IMR-90 (cell line): ENCODE data around the gene ATXN1. TPM values are rescaled to one million over a fixed set of nuclear protein-coding genes. Genes with fewer than 3 reads are reported as not detected.

ENCODE experiments used
- ATAC-seq: fragments of 200-7000 bp; cut with Tn5 transposase; 2 replicates; pipeline ENCODE4 v1.9.1; 2020; ENCODE audit warnings: low read depth, mild to moderate bottlenecking, moderate library complexity
- BruUV-seq: library from RNA; stranded (reverse); fragments of 400-500 nt; replicated peaks from 2 replicates; lab custom pipeline; 2021; lab: Mats Ljungman, UMichigan
- CTCF ChIA-PET: fragments of 300-600 bp; formaldehyde crosslinking; extraction: SDS; loops from one replicate; lab custom pipeline; 2021; ENCODE audit warnings: antibody characterized with exemption; lab: Yijun Ruan, JAX
- POLR2A ChIA-PET: fragments of 300-600 bp; sonication (Branson Sonifier 250); formaldehyde crosslinking; loops from one replicate; lab custom pipeline; 2022; ENCODE audit warnings: antibody characterized with exemption; ENCODE audit not compliant: unreplicated experiment; lab: Charles Lee
- DNase-seq: peaks from one replicate; pipeline ENCODE4 v3.0.0; 2013
- H2AFZ ChIP-seq: replicated peaks from 2 replicates; pipeline ENCODE3; 2013; ENCODE audit warnings: low read length, mild to moderate bottlenecking; ENCODE audit not compliant: poor library complexity
- H2AK5ac ChIP-seq: 2 replicates; pipeline ENCODE4 v1.6.1; 2013; ENCODE audit warnings: low read depth, low read length, inconsistent platforms
- H2AK9ac ChIP-seq: replicated peaks from 2 replicates; pipeline ENCODE3; 2013; ENCODE audit warnings: mild to moderate bottlenecking, low read depth, low read length, moderate library complexity; ENCODE audit not compliant: poor library complexity
- H2BK120ac ChIP-seq: 2 replicates; pipeline ENCODE4 v1.6.1; 2013; ENCODE audit warnings: low read depth, low read length, inconsistent platforms
- H2BK15ac ChIP-seq: 3 replicates; pipeline ENCODE4 v1.6.1; 2013; ENCODE audit warnings: low read depth, low read length, inconsistent platforms
- H2BK20ac ChIP-seq: 2 replicates; pipeline ENCODE4 v1.6.1; 2013; ENCODE audit warnings: low read depth, mild to moderate bottlenecking, inconsistent platforms, low read length, moderate library complexity
- H2BK5ac ChIP-seq: 2 replicates; pipeline ENCODE4 v1.6.1; 2013; ENCODE audit warnings: mild to moderate bottlenecking, low read depth, low read length, inconsistent platforms; ENCODE audit not compliant: poor library complexity, severe bottlenecking
- H3K14ac ChIP-seq: replicated peaks from 2 replicates; pipeline ENCODE4 v1.6.1; 2013; ENCODE audit warnings: low read depth, low read length, inconsistent platforms
- H3K18ac ChIP-seq: 2 replicates; pipeline ENCODE4 v1.6.1; 2013; ENCODE audit warnings: low read depth, low read length, control low read depth
- H3K23ac ChIP-seq: 2 replicates; pipeline ENCODE4 v1.6.1; 2013; ENCODE audit warnings: low read depth, low read length, inconsistent platforms
- H3K27ac ChIP-seq: 2 replicates; pipeline ENCODE4 v1.5.1; 2013; ENCODE audit warnings: mild to moderate bottlenecking, control low read depth, low read length; ENCODE audit not compliant: insufficient read depth
- H3K27me3 ChIP-seq: 2 replicates; pipeline ENCODE4 v1.6.1; 2013; ENCODE audit warnings: low read length; ENCODE audit not compliant: control insufficient read depth, insufficient read depth
- H3K36me3 ChIP-seq: 2 replicates; pipeline ENCODE4 v1.6.1; 2013; ENCODE audit warnings: low read length, mixed read lengths; ENCODE audit not compliant: control insufficient read depth, insufficient read depth
- H3K4ac ChIP-seq: 2 replicates; pipeline ENCODE4 v1.6.1; 2013; ENCODE audit warnings: low read depth, low read length, inconsistent platforms
- H3K4me1 ChIP-seq: 2 replicates; pipeline ENCODE4 v1.6.1; 2013; ENCODE audit warnings: low read length, mixed read lengths; ENCODE audit not compliant: control insufficient read depth, insufficient read depth
- H3K4me2 ChIP-seq: 2 replicates; pipeline ENCODE4 v1.6.1; 2013; ENCODE audit warnings: low read depth, mild to moderate bottlenecking, control low read depth, low read length, moderate library complexity
- H3K4me3 ChIP-seq: 2 replicates; pipeline ENCODE4 v1.5.1; 2013; ENCODE audit warnings: low read depth, mild to moderate bottlenecking, control low read depth, low read length, moderate library complexity; ENCODE audit not compliant: insufficient read depth
- H3K56ac ChIP-seq: 2 replicates; pipeline ENCODE4 v1.6.1; 2013; ENCODE audit warnings: low read length, inconsistent platforms; ENCODE audit not compliant: insufficient read depth; ENCODE audit errors: extremely low read depth
- H3K79me1 ChIP-seq, 2 experiments: 2 replicates each; pipeline ENCODE4 v1.6.1; 2013; ENCODE audit warnings: low read length in 2 of 2, inconsistent platforms in 1 of 2, low read depth in 1 of 2
- H3K9ac ChIP-seq: 2 replicates; pipeline ENCODE4 v1.6.1; 2013; ENCODE audit warnings: low read depth, low read length, control low read depth
- H3K9me1 ChIP-seq: 2 replicates; pipeline ENCODE4 v1.6.1; 2013; ENCODE audit warnings: low read length, inconsistent platforms; ENCODE audit not compliant: insufficient read depth
- H3K9me3 ChIP-seq: 2 replicates; pipeline ENCODE4 v1.6.1; 2013; ENCODE audit warnings: low read length; ENCODE audit not compliant: control insufficient read depth, insufficient read depth
- H4K20me1 ChIP-seq: 2 replicates; pipeline ENCODE4 v1.6.1; 2013; ENCODE audit warnings: low read length, inconsistent platforms; ENCODE audit not compliant: insufficient read depth
- H4K5ac ChIP-seq: 2 replicates; pipeline ENCODE4 v1.6.1; 2013; ENCODE audit warnings: mild to moderate bottlenecking, low read depth, low read length, control low read depth
- H4K8ac ChIP-seq, 2 experiments: 2 replicates each; pipeline ENCODE4 v1.6.1; 2013; ENCODE audit warnings: low read depth in 2 of 2, low read length in 2 of 2, control low read depth in 1 of 2, inconsistent platforms in 1 of 2
- H4K91ac ChIP-seq: 2 replicates; pipeline ENCODE4 v1.6.1; 2013; ENCODE audit warnings: low read depth, low read length, inconsistent platforms; ENCODE audit not compliant: insufficient read depth
- BHLHE40 ChIP-seq: fragments of 150-350 bp; IDR thresholded peaks from 2 replicates; pipeline ENCODE4 v1.6.1; 2016; ENCODE audit warnings: mild to moderate bottlenecking, low read depth, low read length
- CEBPB ChIP-seq: IDR thresholded peaks from 2 replicates; pipeline ENCODE4 v1.6.1; 2012; ENCODE audit warnings: low read depth, low read length, improper control_type of control experiment
- CHD1 ChIP-seq: IDR thresholded peaks from 2 replicates; pipeline ENCODE4 v1.6.1; 2012; ENCODE audit warnings: low read depth, low read length, improper control_type of control experiment
- FOS ChIP-seq: fragments of 150-350 bp; IDR thresholded peaks from 2 replicates; pipeline ENCODE4 v1.6.1; 2016; ENCODE audit warnings: low read depth, low read length
- MAFK ChIP-seq: IDR thresholded peaks from 2 replicates; pipeline ENCODE4 v1.6.1; 2012; ENCODE audit warnings: low read depth, low read length, improper control_type of control experiment
- MAZ ChIP-seq: IDR thresholded peaks from 2 replicates; pipeline ENCODE4 v1.6.1; 2012; ENCODE audit warnings: low read depth, mild to moderate bottlenecking, low read length, improper control_type of control experiment, moderate library complexity, borderline replicate concordance
- MXI1 ChIP-seq: IDR thresholded peaks from 2 replicates; pipeline ENCODE4 v1.6.1; 2012; ENCODE audit warnings: low read depth, mild to moderate bottlenecking, low read length, moderate library complexity, borderline replicate concordance
- NFE2L2 ChIP-seq: fragments of 150-350 bp; IDR thresholded peaks from 2 replicates; pipeline ENCODE4 v1.6.1; 2016; ENCODE audit warnings: low read depth, mild to moderate bottlenecking, low read length
- POLR2A ChIP-seq: IDR thresholded peaks from 2 replicates; pipeline ENCODE4 v1.6.1; 2012; ENCODE audit warnings: mild to moderate bottlenecking, low read depth, low read length
- RAD21 ChIP-seq: IDR thresholded peaks from 2 replicates; pipeline ENCODE4 v1.6.1; 2012; ENCODE audit warnings: low read length, improper control_type of control experiment
- RCOR1 ChIP-seq: IDR thresholded peaks from 2 replicates; pipeline ENCODE4 v1.6.1; 2012; ENCODE audit warnings: mild to moderate bottlenecking, low read length, improper control_type of control experiment; ENCODE audit not compliant: insufficient replicate concordance
- RFX5 ChIP-seq: IDR thresholded peaks from 2 replicates; pipeline ENCODE4 v1.8.0; 2012; ENCODE audit warnings: low read depth, mild to moderate bottlenecking, low read length, moderate library complexity
- SMC3 ChIP-seq: fragments of 150-350 bp; IDR thresholded peaks from 2 replicates; pipeline ENCODE4 v1.6.1; 2016; ENCODE audit warnings: low read depth, mild to moderate bottlenecking, antibody characterized with exemption, low read length, moderate library complexity
- WGBS, 2 experiments: methylation state at CpG; one replicate each; pipeline versions ENCODE4 v1.1.5 to v1.1.7; 2013; ENCODE audit warnings: missing lambda C conversion rate in 2 of 2; ENCODE audit not compliant: insufficient read length in 1 of 2; ENCODE audit errors: extremely low coverage in 2 of 2; 5-methylcytosine and 5-hydroxymethylcytosine counted together
- dilution Hi-C: fragments of 300-500 bp; cut with HindIII; formaldehyde crosslinking; loops from one replicate; pipeline ENCODE4 v1.14.3; 2018; ENCODE audit warnings: low sequenced_read_pairs; ENCODE audit not compliant: unreplicated experiment
- in situ Hi-C: fragments of 300-500 bp; cut with MboI; formaldehyde crosslinking; loops from 3 replicates; pipeline ENCODE4 v1.14.3; 2019; ENCODE audit warnings: low sequenced_read_pairs, inconsistent platforms, mixed read lengths
- intact Hi-C: fragments of 100-400 bp; cut with micrococcal nuclease; formaldehyde crosslinking; loops from 2 replicates; pipeline ENCODE4 v1.10.0; 2022
- polyA plus RNA-seq, 3 experiments: library from polyadenylated mRNA; depleted of rRNA; stranded (reverse); fragments of >200 nt; gene quantifications; 2 replicates each; pipeline ENCODE4 v1.2.3, GENCODE V29; 2012; ENCODE audit warnings: low replicate concordance in 1 of 3
- total RNA-seq: library from RNA; depleted of rRNA; stranded (reverse); fragments of >200 nt; gene quantifications from 2 replicates; pipeline ENCODE4 v1.2.3, GENCODE V29; 2012
- TF ChIP-seq, protein P1 (sequence below): fragments of 150-350 bp; IDR thresholded peaks from 2 replicates; pipeline ENCODE4 v1.6.1; 2016; ENCODE audit warnings: low read depth, mild to moderate bottlenecking, low read length, moderate library complexity, borderline replicate concordance
- TF ChIP-seq, protein P2 (sequence below): fragments of 150-350 bp; IDR thresholded peaks from 2 replicates; pipeline ENCODE4 v1.6.1; 2017; ENCODE audit warnings: mild to moderate bottlenecking, antibody characterized with exemption, low read length, low read depth

Gene ATXN1
- total and polyA plus RNA-seq, 2 of the 4 experiments (the other 2 are of a cell fraction) = 7.3 to 11.1 TPM

DNA sequence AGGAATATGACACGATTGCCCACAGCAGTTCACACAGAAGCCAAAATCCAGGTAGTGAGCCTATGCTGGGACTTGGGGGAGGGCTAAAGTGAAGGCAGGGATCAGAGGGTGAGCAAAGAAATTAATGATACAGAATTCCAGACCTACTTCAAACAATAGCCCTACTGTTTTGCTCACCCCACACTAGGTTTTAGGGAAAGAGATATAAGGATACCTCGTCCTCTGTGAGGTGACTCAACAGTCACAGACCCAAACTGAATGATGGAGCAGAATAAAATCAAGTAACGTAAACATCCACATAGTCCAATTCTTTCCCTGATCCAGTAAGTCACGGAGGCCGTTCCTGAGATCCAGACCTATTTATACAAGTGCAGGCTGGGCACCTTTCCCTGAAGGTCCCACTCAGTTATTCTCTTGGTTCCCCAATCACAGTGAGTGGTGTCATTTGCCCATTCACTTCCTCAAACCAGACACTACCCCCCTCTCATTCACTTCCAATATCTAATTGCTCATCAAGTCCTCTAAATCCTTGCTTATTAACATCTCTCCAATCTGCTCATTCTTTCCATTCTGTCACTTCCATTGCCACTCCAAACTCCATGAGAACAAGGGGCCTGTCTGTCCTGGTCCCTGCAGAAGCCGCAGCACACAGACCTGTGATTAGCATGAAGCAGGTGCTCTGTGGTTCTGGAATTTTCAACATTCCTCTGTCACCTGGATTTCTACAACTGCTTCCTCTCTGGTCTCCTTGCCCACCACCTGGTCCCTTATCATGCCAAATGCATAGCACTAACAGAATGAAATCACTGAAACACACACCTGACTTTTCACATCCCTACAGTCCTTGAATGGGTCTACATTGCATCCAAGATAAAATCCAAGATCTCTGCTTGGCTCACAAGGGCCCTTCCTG is 55.9 kb downstream of the ATXN1 start:
- DNase-seq (no peak), ATAC-seq (peak; percentile 21; the same call in 1 of the 2 replicates)
- H2AFZ ChIP-seq = no peak overlapping the region
- H4K8ac ChIP-seq = no peak overlapping the region; a peak in 1 of 4 replicates
- peak overlapping the region; percentile 16; the same call in 1 of the 2 replicates for H2BK20ac ChIP-seq
- H3K9me1 ChIP-seq = peaks cover 14% of the 10 kb centered on the region
- peak overlapping the region; percentile 5 for H2AK9ac ChIP-seq
- no peak overlapping the region for H2BK5ac ChIP-seq
- H3K27me3 ChIP-seq = no peaks in the 10 kb centered on the region
- H4K5ac ChIP-seq = no peak overlapping the region
- peaks cover 9% of the 10 kb centered on the region for H3K4me1 ChIP-seq
- H2AK5ac ChIP-seq = peak overlapping the region; percentile 40; the same call in 1 of the 2 replicates
- H3K9ac ChIP-seq = no peak overlapping the region
- H3K56ac ChIP-seq = no peak overlapping the region
- no peak overlapping the region for H2BK120ac ChIP-seq
- no TSS peak for BruUV-seq
- no peak overlapping the region for H3K18ac ChIP-seq
- no peak overlapping the region for H2BK15ac ChIP-seq
- H3K36me3 ChIP-seq = no peaks in the 10 kb centered on the region
- peaks cover 32 to 43% of the 10 kb centered on the region in 2 experiments for H3K79me1 ChIP-seq
- WGBS, 2 experiments = no CpG with 5 or more reads among the region's 6 CpGs
- H4K91ac ChIP-seq = no peak overlapping the region
- in situ Hi-C loops = no loop called here
- no peaks in the 10 kb centered on the region for H3K9me3 ChIP-seq
- dilution Hi-C loops = no loop called here
- H3K14ac ChIP-seq = peak overlapping the region; percentile 26; the same call in 1 of the 2 replicates
- H3K4me3 ChIP-seq = no peak overlapping the region
- peak overlapping the region; percentile 60; the same call in 1 of the 2 replicates for H3K23ac ChIP-seq
- ChIA-PET CTCF (no interaction called here), POLR2A (no interaction called here)
- H3K4me2 ChIP-seq = peak overlapping the region; percentile 32; the same call in 1 of the 2 replicates
- intact Hi-C loops = no loop called here
- peak overlapping the region; percentile 27; the same call in 1 of the 2 replicates for H3K4ac ChIP-seq
- no peak overlapping the region for H3K27ac ChIP-seq
- peaks cover 18% of the 10 kb centered on the region for H4K20me1 ChIP-seq
- TF ChIP-seq CHD1 (no peak), POLR2A (no peak), RAD21 (no peak), RCOR1 (no peak), FOS (no peak), SMC3 (no peak), MAFK (no peak), MXI1 (no peak), BHLHE40 (no peak), CEBPB (no peak), NFE2L2 (no peak), RFX5 (no peak), MAZ (no peak)
- TF ChIP-seq, protein P1, sequence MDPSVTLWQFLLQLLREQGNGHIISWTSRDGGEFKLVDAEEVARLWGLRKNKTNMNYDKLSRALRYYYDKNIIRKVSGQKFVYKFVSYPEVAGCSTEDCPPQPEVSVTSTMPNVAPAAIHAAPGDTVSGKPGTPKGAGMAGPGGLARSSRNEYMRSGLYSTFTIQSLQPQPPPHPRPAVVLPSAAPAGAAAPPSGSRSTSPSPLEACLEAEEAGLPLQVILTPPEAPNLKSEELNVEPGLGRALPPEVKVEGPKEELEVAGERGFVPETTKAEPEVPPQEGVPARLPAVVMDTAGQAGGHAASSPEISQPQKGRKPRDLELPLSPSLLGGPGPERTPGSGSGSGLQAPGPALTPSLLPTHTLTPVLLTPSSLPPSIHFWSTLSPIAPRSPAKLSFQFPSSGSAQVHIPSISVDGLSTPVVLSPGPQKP = no peak
- TF ChIP-seq, protein P2, sequence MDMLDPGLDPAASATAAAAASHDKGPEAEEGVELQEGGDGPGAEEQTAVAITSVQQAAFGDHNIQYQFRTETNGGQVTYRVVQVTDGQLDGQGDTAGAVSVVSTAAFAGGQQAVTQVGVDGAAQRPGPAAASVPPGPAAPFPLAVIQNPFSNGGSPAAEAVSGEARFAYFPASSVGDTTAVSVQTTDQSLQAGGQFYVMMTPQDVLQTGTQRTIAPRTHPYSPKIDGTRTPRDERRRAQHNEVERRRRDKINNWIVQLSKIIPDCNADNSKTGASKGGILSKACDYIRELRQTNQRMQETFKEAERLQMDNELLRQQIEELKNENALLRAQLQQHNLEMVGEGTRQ = no peak
